GM21447 (cell line): ENCODE measurements around the gene AGMO.
"Not testable (repeated sequence)": the region's sequence is repeated elsewhere in the genome, so short reads cannot be mapped to it uniquely, and the experiment has no call there.

ENCODE experiments used
- ATAC-seq: cut with Tn5 transposase; IDR thresholded peaks from one replicate; pipeline ENCODE4 v1.9.1; 2021; ENCODE audit not compliant: unreplicated experiment

AGMO gene

GRCh38 chr7:15560968-15561367, 847 bp downstream of the AGMO start:
- ATAC-seq: no peak

DNA sequence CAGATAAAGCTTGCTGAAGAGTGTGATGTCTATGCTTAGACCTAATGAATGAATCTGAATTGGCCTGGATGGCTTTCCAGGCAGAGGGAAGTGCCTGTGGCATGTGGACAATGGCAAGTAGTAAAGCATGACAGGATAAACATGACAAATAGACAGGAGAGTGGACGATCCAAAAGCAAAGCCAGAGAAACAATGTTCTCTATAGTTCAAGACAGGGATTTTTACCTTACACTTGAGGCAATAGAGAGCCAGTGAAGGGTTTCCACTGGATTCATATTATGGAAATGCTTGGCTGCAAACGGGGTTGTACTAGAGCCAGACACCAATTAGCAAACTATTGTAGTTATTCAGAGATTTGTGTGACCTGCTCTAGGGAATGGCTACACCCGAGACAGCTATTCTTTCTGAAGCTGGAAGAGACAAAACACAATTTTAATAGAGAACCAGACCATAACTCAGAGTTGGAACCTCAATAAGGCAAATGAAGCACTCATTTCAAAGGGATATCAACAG, 2.3 kb downstream of the AGMO start:
- no peak for ATAC-seq

DNA sequence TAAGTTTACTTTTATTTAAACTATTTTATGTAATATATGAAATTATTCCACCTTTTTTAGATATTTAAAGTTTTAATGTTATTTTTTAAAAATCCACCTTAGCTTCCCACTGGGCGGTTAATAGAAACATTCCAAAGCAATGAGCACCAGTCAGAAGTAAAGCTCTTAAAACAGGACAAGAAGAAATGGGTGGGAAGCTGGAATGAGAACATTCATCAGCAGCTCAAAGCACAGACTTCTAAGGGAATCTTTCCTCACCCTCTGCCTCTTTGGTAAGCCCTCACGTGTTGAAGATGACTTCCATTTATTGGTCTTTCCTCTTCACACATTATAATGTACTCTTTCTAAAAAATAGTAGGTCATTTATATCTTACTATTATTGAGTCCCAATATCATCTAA, 3.1 kb downstream of the AGMO start:
- no peak for ATAC-seq

DNA sequence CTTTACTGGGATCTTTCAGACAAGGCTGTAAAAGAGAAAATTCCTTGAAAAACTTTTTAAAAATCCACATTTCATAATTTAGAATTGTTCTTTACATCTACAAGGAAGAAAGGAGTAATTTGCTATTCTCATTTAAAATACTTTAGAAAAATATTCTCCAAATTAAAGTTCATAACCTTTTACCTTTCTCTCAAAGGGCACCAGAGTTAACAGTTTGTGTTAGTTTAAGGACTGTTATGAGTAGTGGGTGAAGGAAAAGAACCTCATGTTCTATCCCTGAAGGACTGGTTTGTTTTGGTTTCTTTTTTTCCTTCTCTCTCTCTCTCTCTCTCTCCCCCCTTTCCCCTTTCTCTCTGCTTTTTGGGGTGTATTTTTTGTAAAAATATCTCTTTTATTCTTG, 4.1 kb downstream of the AGMO start:
- ATAC-seq: no peak

- ATAC-seq: no peak
Observed at GRCh38 chr7:15557186-15557585, 4.6 kb downstream of the AGMO start.

- no peak for ATAC-seq
Observed at GRCh38 chr7:15556339-15557105, 5.3 kb downstream of the AGMO start.

- ATAC-seq: no peak
Observed at GRCh38 chr7:15555381-15555859, 6.4 kb downstream of the AGMO start.

DNA sequence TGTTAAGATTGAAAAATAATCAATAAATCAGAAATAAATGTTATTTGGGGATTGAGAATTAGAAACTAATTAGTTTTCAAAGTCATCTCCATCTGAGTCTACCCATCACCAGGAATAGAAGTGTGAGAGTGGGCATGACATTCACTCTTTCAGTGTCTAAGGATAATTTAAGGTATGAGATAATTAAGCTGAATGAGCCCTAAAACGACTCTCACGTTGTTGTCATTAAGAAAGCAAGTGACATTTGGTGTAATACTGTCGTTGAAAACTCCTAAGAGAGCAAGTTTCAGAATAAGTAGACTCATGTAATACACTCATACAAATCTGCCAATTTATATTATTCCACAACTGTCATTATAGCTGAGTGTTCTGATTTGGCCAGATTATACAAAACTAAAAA, 7.1 kb downstream of the AGMO start:
- ATAC-seq: no peak

DNA sequence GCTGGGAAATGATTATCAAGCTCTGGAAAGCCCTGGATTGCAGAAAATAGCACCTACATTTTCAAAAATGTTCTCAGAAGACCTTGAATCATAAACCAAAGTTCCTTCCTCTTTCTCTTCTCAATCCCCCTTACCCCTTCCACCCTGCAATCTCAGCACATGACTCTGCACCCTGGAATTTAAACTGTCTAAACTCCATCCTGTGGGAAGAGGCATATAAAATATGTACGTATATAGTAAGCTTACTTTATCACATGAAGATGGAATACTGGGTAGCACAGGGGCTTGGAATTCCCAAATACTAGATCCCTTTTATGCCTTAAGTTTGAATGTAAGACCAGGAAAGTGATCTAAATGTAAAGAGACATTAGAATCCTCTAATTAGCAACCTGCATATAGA, 7.7 kb downstream of the AGMO start:
- no peak for ATAC-seq

DNA sequence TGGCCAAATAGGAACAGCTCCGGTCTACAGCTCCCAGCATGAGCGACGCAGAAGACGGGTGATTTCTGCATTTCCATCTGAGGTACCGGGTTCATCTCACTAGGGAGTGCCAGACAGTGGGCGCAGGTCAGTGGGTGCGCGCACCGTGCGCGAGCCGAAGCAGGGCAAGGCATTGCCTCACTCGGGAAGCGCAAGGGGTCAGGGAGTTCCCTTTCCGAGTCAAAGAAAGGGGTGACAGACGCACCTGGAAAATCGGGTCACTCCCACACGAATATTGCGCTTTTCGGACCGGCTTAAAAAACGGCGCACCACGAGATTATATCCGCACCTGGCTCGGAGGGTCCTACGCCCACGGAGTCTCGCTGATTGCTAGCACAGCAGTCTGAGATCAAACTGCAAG, 14.5 kb downstream of the AGMO start:
- ATAC-seq: not testable (repeated sequence)

DNA sequence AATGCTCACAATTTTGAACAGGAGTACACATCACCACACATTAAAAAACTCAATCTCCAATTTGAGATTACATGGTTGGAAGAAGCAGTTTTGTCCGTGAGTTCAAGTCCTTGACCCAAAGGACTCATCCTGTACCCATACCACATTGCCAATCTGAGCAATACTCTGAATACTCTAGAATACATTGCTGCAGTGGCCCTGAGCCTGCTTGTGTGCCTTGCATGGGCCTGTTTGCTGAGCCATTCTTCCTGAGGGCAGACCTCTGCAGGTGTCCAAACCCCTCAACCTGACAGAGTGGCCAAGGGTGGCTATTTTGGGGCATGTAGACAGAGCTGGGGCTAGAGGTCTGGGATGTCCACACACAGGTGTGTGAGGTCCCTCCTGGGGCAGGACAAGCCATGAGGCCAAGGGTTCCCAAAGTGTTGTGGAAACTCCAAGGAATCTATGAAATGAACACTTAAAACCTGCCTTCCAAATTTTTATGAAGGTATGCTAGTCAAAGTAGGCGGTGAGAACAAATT, 15.5 kb downstream of the AGMO start:
- no peak for ATAC-seq

GRCh38 chr7:15544050-15544449, 17.8 kb downstream of the AGMO start:
- ATAC-seq: no peak

- no peak for ATAC-seq
Observed at GRCh38 chr7:15543256-15543655, 18.6 kb downstream of the AGMO start.

DNA sequence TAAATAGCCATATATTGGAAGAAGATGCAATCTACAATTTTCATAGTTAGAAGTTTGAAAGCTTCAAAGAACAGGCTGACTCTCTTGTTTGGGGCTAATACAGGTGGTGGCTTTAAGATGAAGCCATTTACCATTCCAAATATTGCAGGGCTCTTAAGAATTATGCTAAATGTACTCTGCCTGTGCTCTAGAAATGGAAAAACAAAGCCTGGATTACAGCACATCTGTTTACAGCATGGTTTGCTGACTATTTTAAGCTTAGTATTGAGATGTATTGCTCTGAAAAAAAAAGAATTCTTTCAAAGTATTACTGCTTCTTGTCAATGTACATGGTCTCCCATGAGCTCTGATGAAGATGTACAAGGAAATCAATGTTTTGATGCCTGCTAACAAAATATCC, 34.2 kb downstream of the AGMO start:
- ATAC-seq: no peak

DNA sequence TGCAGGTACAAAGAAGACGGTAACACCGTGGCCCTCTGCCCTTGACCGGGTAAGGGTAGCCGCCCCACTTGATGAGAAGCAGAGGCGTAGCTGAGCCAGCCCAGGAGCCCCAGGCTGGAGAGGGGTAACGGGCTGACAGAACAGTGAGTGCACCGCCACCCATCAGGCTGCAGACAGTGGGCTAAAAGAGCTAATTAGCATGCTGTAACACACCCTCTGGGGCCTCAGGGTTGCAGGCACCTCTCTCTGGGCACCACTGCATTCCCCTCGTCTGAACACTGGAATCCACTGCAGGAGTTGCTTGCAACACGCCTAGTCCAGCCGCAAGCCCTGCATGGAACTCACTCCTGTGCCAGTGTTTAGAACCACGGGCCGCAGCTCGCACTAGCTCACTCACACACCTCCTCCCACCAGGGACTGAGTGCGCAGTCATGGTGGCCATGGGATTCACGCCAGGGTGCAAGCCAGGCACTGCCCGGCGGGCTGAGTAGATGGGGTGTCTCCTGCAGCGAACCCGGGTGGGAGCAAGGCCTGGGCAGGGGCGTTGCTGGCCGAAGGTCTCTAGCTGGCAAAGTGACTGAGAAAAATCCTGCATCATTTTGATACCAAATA, 36.1 kb downstream of the AGMO start:
- ATAC-seq: no peak

DNA sequence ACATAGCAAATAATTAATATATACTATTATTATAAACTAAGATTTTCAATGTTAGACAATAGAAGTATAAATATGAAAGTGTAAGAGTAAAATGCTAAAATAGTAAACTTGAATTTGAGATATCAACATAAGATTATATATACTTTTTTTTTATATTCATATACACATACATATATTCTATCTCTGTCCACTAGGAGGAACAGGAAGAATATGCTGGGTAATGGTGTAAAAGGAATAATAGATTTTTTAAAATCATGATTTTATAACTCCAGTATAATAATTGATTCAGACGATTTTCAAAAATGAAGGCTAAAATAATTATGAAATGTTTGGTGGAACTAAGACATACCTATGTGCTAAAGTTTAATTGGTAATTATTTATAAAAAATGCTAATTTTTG, 37.7 kb downstream of the AGMO start:
- no peak for ATAC-seq

GRCh38 chr7:15517865-15518264, 44.0 kb downstream of the AGMO start:
- not testable (repeated sequence) for ATAC-seq

DNA sequence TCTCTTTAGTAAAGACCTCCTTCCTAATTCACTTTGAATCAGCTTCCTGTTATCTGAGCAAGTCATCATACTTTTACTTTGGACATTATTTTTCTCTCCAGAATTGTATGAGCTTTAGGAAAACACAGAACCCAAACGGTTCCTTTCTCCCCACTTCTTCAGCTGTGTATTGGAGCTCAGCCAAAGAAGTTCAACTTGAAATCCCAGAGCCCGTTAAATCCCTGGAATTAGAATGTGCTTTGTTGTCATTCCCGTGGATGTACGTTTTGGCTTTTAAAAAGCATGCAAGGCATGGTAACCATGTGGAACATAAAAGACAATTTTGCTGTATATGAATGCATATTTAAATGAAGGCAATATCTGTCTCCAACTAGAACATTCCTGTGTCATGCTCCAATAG, 46.6 kb downstream of the AGMO start:
- ATAC-seq: no peak

- ATAC-seq: no peak
Observed at GRCh38 chr7:15508258-15508657, 53.6 kb downstream of the AGMO start.

GRCh38 chr7:15507708-15508107, 54.1 kb downstream of the AGMO start:
- ATAC-seq: no peak

- ATAC-seq: no peak
Observed at GRCh38 chr7:15507171-15507570, 54.6 kb downstream of the AGMO start.

DNA sequence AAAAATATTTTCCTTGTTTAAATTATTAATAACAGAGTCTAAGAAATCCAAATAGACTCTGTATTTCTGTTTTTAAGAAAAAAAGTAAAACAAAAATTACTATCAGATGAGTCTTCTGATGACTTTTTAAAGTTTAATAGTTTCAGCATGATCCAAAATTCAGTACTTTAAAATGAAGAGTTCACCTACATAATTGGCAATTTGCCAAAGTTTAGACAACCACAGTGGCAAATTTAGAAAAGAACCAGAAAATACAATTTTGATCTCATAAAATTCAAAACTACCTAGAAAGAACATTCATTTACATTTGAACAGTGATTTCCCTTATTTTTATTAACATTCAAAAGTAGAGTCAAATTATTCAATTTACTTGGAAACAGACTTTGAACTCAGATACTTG, 56.1 kb downstream of the AGMO start:
- no peak for ATAC-seq
